ENCODE results near the gene CCDC106.

DNA sequence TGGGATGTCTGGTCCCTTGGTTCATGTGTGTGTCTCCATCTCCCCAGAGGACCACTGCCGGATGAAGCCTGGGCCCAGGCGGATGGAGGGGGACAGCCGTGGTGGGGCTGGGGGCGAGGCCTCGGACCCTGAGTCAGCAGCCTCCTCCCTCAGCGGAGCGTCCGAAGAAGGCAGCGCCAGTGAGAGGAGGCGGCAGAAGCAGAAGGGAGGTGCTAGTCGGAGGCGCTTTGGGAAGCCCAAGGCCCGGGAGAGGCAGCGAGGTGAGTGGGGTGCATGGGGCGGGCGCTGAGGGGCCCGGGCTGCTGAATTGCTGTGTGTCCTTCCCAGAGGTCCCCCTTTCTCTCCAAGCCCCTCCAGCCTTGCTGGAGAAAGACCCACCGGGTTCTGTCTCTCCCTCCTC, 3.2 kb downstream of the CCDC106 start:
- TF ChIP-seq, protein P1, sequence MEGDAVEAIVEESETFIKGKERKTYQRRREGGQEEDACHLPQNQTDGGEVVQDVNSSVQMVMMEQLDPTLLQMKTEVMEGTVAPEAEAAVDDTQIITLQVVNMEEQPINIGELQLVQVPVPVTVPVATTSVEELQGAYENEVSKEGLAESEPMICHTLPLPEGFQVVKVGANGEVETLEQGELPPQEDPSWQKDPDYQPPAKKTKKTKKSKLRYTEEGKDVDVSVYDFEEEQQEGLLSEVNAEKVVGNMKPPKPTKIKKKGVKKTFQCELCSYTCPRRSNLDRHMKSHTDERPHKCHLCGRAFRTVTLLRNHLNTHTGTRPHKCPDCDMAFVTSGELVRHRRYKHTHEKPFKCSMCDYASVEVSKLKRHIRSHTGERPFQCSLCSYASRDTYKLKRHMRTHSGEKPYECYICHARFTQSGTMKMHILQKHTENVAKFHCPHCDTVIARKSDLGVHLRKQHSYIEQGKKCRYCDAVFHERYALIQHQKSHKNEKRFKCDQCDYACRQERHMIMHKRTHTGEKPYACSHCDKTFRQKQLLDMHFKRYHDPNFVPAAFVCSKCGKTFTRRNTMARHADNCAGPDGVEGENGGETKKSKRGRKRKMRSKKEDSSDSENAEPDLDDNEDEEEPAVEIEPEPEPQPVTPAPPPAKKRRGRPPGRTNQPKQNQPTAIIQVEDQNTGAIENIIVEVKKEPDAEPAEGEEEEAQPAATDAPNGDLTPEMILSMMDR (IDR thresholded peaks at IDR 0.05; ENCODE audit: low read length), result no peak
- no peak for TF ChIP-seq EZH2 (IDR thresholded peaks at IDR 0.05; ENCODE audit: borderline replicate concordance, low read length)
